HEK293 (cell line): ENCODE results near the gene ENTPD8.

Experiments
- CTCF ChIA-PET: fragments of 350-600 bp; formaldehyde crosslinking; extraction: SDS; loops from one replicate; lab custom pipeline; 2021; ENCODE audit warnings: antibody characterized with exemption; lab: Yijun Ruan, JAX
- POLR2A ChIA-PET: fragments of 300-600 bp; formaldehyde crosslinking; extraction: SDS; loops from one replicate; lab custom pipeline; 2020; ENCODE audit warnings: antibody characterized with exemption, inconsistent platforms; lab: Yijun Ruan, JAX
- H3K27ac ChIP-seq: fragments of 200-500 bp; sonication (Bioruptor generic); 2 replicates; pipeline ENCODE4 v1.5.1; 2014; ENCODE audit warnings: low read depth, low read length, control low read depth, inconsistent platforms; ENCODE audit errors: extremely low read depth
- H3K36me3 ChIP-seq, 2 experiments: fragments of 200-500 bp in 1 of 2; sonication (Bioruptor generic) in 1 of 2; 1 replicate in 1 of 2; 2 replicates in 1 of 2; pipeline ENCODE4 v1.5.1; 2014 to 2017; ENCODE audit warnings: inconsistent platforms in 2 of 2, low read length in 2 of 2; ENCODE audit not compliant: control insufficient read depth in 2 of 2, insufficient read depth in 1 of 2
- H3K4me1 ChIP-seq: fragments of 200-500 bp; sonication (Bioruptor generic); 2 replicates; pipeline ENCODE4 v1.5.1; 2014; ENCODE audit warnings: mild to moderate bottlenecking, low read length, inconsistent platforms; ENCODE audit not compliant: control insufficient read depth, insufficient read depth
- H3K4me3 ChIP-seq: 2 replicates; pipeline ENCODE4 v1.5.1; 2011; ENCODE audit warnings: low read depth, mild to moderate bottlenecking, control low read depth, low read length, moderate library complexity
- H3K9me3 ChIP-seq: fragments of 200-500 bp; sonication (Bioruptor generic); 2 replicates; pipeline ENCODE4 v1.5.1; 2014; ENCODE audit warnings: low read depth, low read length, inconsistent platforms; ENCODE audit not compliant: control insufficient read depth, insufficient read depth
- EGR2 ChIP-seq: fragments of 450-650 bp; formaldehyde crosslinking; IDR thresholded peaks from 2 replicates; pipeline ENCODE4 v1.5.1; 2016; ENCODE audit warnings: low read depth, missing biosample characterization, missing genetic modification characterization
- GFI1B ChIP-seq: fragments of 450-650 bp; formaldehyde crosslinking; IDR thresholded peaks from 2 replicates; pipeline ENCODE4 v1.5.1; 2016; ENCODE audit warnings: missing biosample characterization, missing genetic modification characterization
- GLIS1 ChIP-seq: fragments of 450-650 bp; formaldehyde crosslinking; IDR thresholded peaks from 2 replicates; pipeline ENCODE4 v1.5.1; 2016; ENCODE audit warnings: missing biosample characterization, missing genetic modification characterization
- GLIS2 ChIP-seq: fragments of 450-650 bp; formaldehyde crosslinking; IDR thresholded peaks from 2 replicates; pipeline ENCODE4 v1.5.1; 2016; ENCODE audit warnings: missing biosample characterization, missing genetic modification characterization
- KLF10 ChIP-seq: fragments of 450-650 bp; IDR thresholded peaks from 2 replicates; pipeline ENCODE4 v1.5.1; 2018; ENCODE audit warnings: missing biosample characterization, mild to moderate bottlenecking, missing genetic modification characterization
- KLF7 ChIP-seq: fragments of 450-650 bp; formaldehyde crosslinking; IDR thresholded peaks from 2 replicates; pipeline ENCODE4 v1.5.1; 2016; ENCODE audit warnings: missing biosample characterization, missing genetic modification characterization, borderline replicate concordance
- ZBTB8A ChIP-seq: fragments of 450-650 bp; formaldehyde crosslinking; IDR thresholded peaks from 2 replicates; pipeline ENCODE4 v1.5.1; 2016; ENCODE audit warnings: missing biosample characterization, missing genetic modification characterization
- ZIC2 ChIP-seq: fragments of 450-650 bp; formaldehyde crosslinking; IDR thresholded peaks from 2 replicates; pipeline ENCODE4 v1.5.1; 2016; ENCODE audit warnings: missing biosample characterization, missing genetic modification characterization
- ZNF114 ChIP-seq: fragments of 450-650 bp; formaldehyde crosslinking; IDR thresholded peaks from 2 replicates; pipeline ENCODE4 v1.5.0; 2017; ENCODE audit warnings: missing biosample characterization, missing genetic modification characterization
- ZNF146 ChIP-seq: fragments of 450-650 bp; formaldehyde crosslinking; IDR thresholded peaks from 2 replicates; pipeline ENCODE4 v1.5.1; 2016; ENCODE audit warnings: missing biosample characterization, missing genetic modification characterization
- ZNF214 ChIP-seq: fragments of 450-650 bp; formaldehyde crosslinking; IDR thresholded peaks from 2 replicates; pipeline ENCODE4 v1.5.1; 2017; ENCODE audit warnings: missing biosample characterization, mild to moderate bottlenecking, missing genetic modification characterization, borderline replicate concordance
- ZNF24 ChIP-seq: fragments of 450-650 bp; formaldehyde crosslinking; IDR thresholded peaks from 2 replicates; pipeline ENCODE4 v1.5.1; 2016; ENCODE audit warnings: missing biosample characterization, missing genetic modification characterization
- ZNF335 ChIP-seq: fragments of 450-650 bp; formaldehyde crosslinking; conservative IDR thresholded peaks from 2 replicates; pipeline ENCODE4 v1.5.1; 2016; ENCODE audit warnings: missing biosample characterization, missing genetic modification characterization
- ZNF423 ChIP-seq: fragments of 450-650 bp; formaldehyde crosslinking; IDR thresholded peaks from 2 replicates; pipeline ENCODE4 v1.5.1; 2016; ENCODE audit warnings: missing biosample characterization, missing genetic modification characterization
- ZNF426 ChIP-seq: fragments of 450-650 bp; formaldehyde crosslinking; IDR thresholded peaks from 2 replicates; pipeline ENCODE4 v1.5.1; 2017; ENCODE audit warnings: missing biosample characterization, missing genetic modification characterization, mild to moderate bottlenecking, inconsistent platforms, moderate library complexity
- ZNF510 ChIP-seq: fragments of 450-650 bp; formaldehyde crosslinking; IDR thresholded peaks from 2 replicates; pipeline ENCODE4 v1.5.1; 2018; ENCODE audit warnings: mild to moderate bottlenecking, missing genetic modification characterization, missing biosample characterization; ENCODE audit not compliant: insufficient replicate concordance
- ZNF558 ChIP-seq: fragments of 450-650 bp; formaldehyde crosslinking; IDR thresholded peaks from 2 replicates; pipeline ENCODE4 v1.5.1; 2016; ENCODE audit warnings: missing biosample characterization, missing genetic modification characterization
- ZNF560 ChIP-seq: fragments of 450-650 bp; formaldehyde crosslinking; IDR thresholded peaks from 2 replicates; pipeline ENCODE4 v1.5.1; 2017; ENCODE audit warnings: missing biosample characterization, missing genetic modification characterization, borderline replicate concordance
- ZNF561 ChIP-seq: fragments of 450-650 bp; IDR thresholded peaks from 2 replicates; pipeline ENCODE4 v1.5.1; 2018; ENCODE audit warnings: missing biosample characterization, missing genetic modification characterization, borderline replicate concordance
- ZNF629 ChIP-seq: fragments of 450-650 bp; formaldehyde crosslinking; IDR thresholded peaks from 2 replicates; pipeline ENCODE4 v1.5.1; 2017; ENCODE audit warnings: missing biosample characterization, missing genetic modification characterization
- TF ChIP-seq, protein P1 (sequence below): fragments of 450-650 bp; formaldehyde crosslinking; IDR thresholded peaks from 2 replicates; pipeline ENCODE4 v1.5.1; 2016; ENCODE audit warnings: missing biosample characterization, missing genetic modification characterization, low read depth
- TF ChIP-seq, protein P2 (sequence below): fragments of 450-650 bp; formaldehyde crosslinking; IDR thresholded peaks from 2 replicates; pipeline ENCODE4 v1.5.1; 2017; ENCODE audit warnings: missing biosample characterization, missing genetic modification characterization
- TF ChIP-seq, protein P3 (sequence below): fragments of 450-650 bp; formaldehyde crosslinking; IDR thresholded peaks from 2 replicates; pipeline ENCODE4 v1.5.1; 2017; ENCODE audit warnings: missing biosample characterization, missing genetic modification characterization
- TF ChIP-seq, protein P4 (sequence below): fragments of 450-650 bp; formaldehyde crosslinking; IDR thresholded peaks from 2 replicates; pipeline ENCODE4 v1.5.1; 2016; ENCODE audit warnings: missing biosample characterization, missing genetic modification characterization

The ENTPD8 gene

DNA sequence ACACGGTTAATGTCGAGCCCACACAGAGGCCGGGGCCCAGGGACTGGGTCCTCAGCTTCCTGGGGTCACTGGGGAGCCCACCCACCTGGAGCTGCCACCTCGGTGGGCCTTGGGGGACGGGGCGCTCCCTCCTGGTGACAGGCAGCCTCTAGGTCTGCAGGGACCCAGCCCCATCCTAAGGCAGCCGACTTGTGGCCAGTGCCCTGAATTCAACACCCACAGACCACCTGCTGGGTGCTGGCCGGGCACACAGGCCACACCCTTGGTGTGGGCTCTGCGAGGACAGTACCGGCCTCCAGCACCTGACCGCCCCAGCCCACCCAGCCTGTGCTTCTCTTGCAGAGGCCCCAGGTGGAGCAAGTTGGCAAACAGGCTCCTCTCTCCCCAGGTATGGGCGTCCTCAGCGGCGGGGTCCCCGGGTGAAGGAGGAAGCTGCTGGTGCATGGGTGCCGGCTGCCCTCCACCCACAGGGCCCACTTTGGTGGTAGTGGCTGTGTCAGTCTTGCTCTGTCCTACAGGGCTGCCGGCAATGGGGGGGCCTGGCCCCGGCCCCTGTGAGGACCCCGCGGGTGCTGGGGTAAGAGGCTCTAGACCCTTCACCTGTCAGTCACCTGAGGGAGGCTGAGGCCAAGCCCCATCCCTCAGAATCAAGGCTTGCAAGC is 8.3 kb downstream of the ENTPD8 start:
- CTCF ChIA-PET = interaction anchor here (1.6 kb wide), 1 partner anchor 9 kb away, joined by 13 read pairs; the partner anchor contains the start of genes EXD3 and NOXA1
- Histone ChIP-seq H3K27ac (no peak overlapping the region), H3K4me3 (no peak overlapping the region), H3K36me3 (no peaks in the 10 kb centered on the region), H3K4me1 (no peaks in the 10 kb centered on the region), H3K9me3 (no peaks in the 10 kb centered on the region)
- POLR2A ChIA-PET = interaction anchor here (1.2 kb wide), 2 partner anchors 9 to 10 kb away, joined by 3 to 5 read pairs; partner anchors contain the start of genes EXD3 and NOXA1
- no peak for TF ChIP-seq ZNF114 (tag by site-specific recombination)
- TF ChIP-seq ZBTB8A (tag by site-specific recombination) = 0 out of 2 replicates have a peak, but pooled peaks have one; percentile 23
- no peak for TF ChIP-seq KLF7
- no peak for TF ChIP-seq KLF10
- TF ChIP-seq GLIS2 (tag by site-specific recombination) = 0 out of 2 replicates have a peak, but pooled peaks have one; percentile 9
- TF ChIP-seq, protein P1, sequence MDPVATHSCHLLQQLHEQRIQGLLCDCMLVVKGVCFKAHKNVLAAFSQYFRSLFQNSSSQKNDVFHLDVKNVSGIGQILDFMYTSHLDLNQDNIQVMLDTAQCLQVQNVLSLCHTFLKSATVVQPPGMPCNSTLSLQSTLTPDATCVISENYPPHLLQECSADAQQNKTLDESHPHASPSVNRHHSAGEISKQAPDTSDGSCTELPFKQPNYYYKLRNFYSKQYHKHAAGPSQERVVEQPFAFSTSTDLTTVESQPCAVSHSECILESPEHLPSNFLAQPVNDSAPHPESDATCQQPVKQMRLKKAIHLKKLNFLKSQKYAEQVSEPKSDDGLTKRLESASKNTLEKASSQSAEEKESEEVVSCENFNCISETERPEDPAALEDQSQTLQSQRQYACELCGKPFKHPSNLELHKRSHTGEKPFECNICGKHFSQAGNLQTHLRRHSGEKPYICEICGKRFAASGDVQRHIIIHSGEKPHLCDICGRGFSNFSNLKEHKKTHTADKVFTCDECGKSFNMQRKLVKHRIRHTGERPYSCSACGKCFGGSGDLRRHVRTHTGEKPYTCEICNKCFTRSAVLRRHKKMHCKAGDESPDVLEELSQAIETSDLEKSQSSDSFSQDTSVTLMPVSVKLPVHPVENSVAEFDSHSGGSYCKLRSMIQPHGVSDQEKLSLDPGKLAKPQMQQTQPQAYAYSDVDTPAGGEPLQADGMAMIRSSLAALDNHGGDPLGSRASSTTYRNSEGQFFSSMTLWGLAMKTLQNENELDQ (tag by site-specific recombination) = no peak
- no peak for TF ChIP-seq ZNF561 (tag by site-specific recombination)
- TF ChIP-seq ZNF560 (tag by site-specific recombination) = no peak
- TF ChIP-seq ZNF426 = no peak
- no peak for TF ChIP-seq ZNF510 (tag by site-specific recombination)

DNA sequence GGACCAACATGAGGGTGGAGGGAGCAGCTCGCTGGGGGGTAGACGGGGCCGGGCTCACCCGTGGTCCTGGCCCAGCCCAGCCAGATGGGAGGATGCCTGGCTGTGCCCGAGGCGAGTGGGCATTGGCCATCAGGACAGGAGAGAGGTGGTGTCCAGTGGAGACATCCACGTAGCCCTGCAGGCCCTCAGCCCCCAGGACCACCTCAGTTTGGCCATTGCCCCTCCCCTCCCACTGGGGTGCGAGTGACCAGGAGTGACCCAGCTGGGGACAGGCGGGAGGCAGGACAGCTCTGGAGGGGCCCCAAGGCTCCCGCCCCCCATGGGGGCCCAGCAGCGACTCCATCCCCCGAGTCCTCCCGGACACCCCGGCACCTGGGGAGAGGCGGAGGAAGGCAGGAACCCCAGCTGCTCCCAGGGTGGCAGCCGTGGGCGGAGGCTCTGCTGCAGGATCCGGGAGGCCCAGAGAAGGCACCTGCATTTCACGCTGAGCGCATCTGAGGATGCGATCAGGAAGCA is 9.7 kb downstream of the ENTPD8 start:
- CTCF ChIA-PET = interaction anchor here (0.6 to 2.8 kb wide), 5 partner anchors 8 to 145 kb away, joined by 3 to 13 read pairs (median 3); partner anchors contain the start of genes EXD3 and NOXA1
- Histone ChIP-seq H3K4me1 (no peaks in the 10 kb centered on the region), H3K9me3 (no peaks in the 10 kb centered on the region), H3K4me3 (no peak overlapping the region), H3K27ac (no peak overlapping the region), H3K36me3 (no peaks in the 10 kb centered on the region; a peak in 1 of 3 replicates)
- POLR2A ChIA-PET = interaction anchor here (0.9 to 1.0 kb wide), 2 partner anchors 8 to 130 kb away, joined by 3 read pairs; partner anchors contain the start of genes EXD3, NOXA1 and NRARP
- TF ChIP-seq, protein P2, sequence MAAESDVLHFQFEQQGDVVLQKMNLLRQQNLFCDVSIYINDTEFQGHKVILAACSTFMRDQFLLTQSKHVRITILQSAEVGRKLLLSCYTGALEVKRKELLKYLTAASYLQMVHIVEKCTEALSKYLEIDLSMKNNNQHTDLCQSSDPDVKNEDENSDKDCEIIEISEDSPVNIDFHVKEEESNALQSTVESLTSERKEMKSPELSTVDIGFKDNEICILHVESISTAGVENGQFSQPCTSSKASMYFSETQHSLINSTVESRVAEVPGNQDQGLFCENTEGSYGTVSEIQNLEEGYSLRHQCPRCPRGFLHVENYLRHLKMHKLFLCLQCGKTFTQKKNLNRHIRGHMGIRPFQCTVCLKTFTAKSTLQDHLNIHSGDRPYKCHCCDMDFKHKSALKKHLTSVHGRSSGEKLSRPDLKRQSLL = no peak
- TF ChIP-seq GLIS1 (tag by site-specific recombination) (peak; percentile 43), ZIC2 (tag by site-specific recombination) (peak; percentile 64), ZNF214 (tag by site-specific recombination) (no peak), ZNF558 (tag by site-specific recombination) (no peak), GLIS2 (tag by site-specific recombination) (peak; percentile 20; the same call in 1 of the 2 replicates), ZNF423 (no peak), ZNF629 (tag by site-specific recombination) (no peak), GFI1B (tag by site-specific recombination) (no peak), EGR2 (tag by site-specific recombination) (0 out of 2 replicates have a peak, but pooled peaks have one; percentile 4), ZNF146 (tag by site-specific recombination) (no peak), ZNF24 (tag by site-specific recombination) (no peak), ZNF335 (0 out of 2 replicates have a peak, but pooled peaks have one; percentile 25)
- TF ChIP-seq, protein P3, sequence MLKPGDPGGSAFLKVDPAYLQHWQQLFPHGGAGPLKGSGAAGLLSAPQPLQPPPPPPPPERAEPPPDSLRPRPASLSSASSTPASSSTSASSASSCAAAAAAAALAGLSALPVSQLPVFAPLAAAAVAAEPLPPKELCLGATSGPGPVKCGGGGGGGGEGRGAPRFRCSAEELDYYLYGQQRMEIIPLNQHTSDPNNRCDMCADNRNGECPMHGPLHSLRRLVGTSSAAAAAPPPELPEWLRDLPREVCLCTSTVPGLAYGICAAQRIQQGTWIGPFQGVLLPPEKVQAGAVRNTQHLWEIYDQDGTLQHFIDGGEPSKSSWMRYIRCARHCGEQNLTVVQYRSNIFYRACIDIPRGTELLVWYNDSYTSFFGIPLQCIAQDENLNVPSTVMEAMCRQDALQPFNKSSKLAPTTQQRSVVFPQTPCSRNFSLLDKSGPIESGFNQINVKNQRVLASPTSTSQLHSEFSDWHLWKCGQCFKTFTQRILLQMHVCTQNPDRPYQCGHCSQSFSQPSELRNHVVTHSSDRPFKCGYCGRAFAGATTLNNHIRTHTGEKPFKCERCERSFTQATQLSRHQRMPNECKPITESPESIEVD (tag by site-specific recombination) = no peak
- TF ChIP-seq, protein P4, sequence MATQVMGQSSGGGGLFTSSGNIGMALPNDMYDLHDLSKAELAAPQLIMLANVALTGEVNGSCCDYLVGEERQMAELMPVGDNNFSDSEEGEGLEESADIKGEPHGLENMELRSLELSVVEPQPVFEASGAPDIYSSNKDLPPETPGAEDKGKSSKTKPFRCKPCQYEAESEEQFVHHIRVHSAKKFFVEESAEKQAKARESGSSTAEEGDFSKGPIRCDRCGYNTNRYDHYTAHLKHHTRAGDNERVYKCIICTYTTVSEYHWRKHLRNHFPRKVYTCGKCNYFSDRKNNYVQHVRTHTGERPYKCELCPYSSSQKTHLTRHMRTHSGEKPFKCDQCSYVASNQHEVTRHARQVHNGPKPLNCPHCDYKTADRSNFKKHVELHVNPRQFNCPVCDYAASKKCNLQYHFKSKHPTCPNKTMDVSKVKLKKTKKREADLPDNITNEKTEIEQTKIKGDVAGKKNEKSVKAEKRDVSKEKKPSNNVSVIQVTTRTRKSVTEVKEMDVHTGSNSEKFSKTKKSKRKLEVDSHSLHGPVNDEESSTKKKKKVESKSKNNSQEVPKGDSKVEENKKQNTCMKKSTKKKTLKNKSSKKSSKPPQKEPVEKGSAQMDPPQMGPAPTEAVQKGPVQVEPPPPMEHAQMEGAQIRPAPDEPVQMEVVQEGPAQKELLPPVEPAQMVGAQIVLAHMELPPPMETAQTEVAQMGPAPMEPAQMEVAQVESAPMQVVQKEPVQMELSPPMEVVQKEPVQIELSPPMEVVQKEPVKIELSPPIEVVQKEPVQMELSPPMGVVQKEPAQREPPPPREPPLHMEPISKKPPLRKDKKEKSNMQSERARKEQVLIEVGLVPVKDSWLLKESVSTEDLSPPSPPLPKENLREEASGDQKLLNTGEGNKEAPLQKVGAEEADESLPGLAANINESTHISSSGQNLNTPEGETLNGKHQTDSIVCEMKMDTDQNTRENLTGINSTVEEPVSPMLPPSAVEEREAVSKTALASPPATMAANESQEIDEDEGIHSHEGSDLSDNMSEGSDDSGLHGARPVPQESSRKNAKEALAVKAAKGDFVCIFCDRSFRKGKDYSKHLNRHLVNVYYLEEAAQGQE = no peak
